Glutamatergic neuron (in vitro differentiated cells): ENCODE data around the gene KIDINS220. TPM values are rescaled to one million over a fixed set of nuclear protein-coding genes. Genes with fewer than 3 reads are reported as not detected.

Experiments
- DNase-seq: peaks from one replicate; pipeline ENCODE4 v3.0.0; 2022
- H3K27ac Mint-ChIP-seq: one replicate; pipeline ENCODE4 v1.8.0; 2020; ENCODE audit warnings: mild to moderate bottlenecking, mixed read lengths, inconsistent platforms; ENCODE audit not compliant: unreplicated experiment
- H3K27me3 Mint-ChIP-seq: one replicate; pipeline ENCODE4 v1.8.0; 2020; ENCODE audit warnings: mild to moderate bottlenecking, moderate library complexity, mixed read lengths, inconsistent platforms; ENCODE audit not compliant: unreplicated experiment
- H3K36me3 Mint-ChIP-seq: one replicate; pipeline ENCODE4 v1.8.0; 2020; ENCODE audit warnings: mild to moderate bottlenecking, mixed read lengths, inconsistent platforms; ENCODE audit not compliant: unreplicated experiment
- H3K4me1 Mint-ChIP-seq: one replicate; pipeline ENCODE4 v1.8.0; 2020; ENCODE audit warnings: mild to moderate bottlenecking, low read depth, mixed read lengths, inconsistent platforms; ENCODE audit not compliant: unreplicated experiment
- H3K4me3 Mint-ChIP-seq: one replicate; pipeline ENCODE4 v1.8.0; 2020; ENCODE audit warnings: mild to moderate bottlenecking, mixed read lengths, inconsistent platforms; ENCODE audit not compliant: unreplicated experiment
- H3K9me3 Mint-ChIP-seq: one replicate; pipeline ENCODE4 v1.8.0; 2020; ENCODE audit warnings: mild to moderate bottlenecking, moderate library complexity, mixed read lengths, inconsistent platforms; ENCODE audit not compliant: unreplicated experiment
- CTCF ChIP-seq: fragments of 200-600 bp; sonication (generic); IDR thresholded peaks from one replicate; pipeline ENCODE4 v1.5.0; 2021; ENCODE audit not compliant: partially characterized antibody, unreplicated experiment
- total RNA-seq: library from RNA; stranded (reverse); fragmentation: NEBNext Ultra II Directional; extraction: Animal tissue kit (Norgen Biotek cat#: 25700); gene quantifications from one replicate; pipeline ENCODE4 v1.2.1, GENCODE V29; 2021; ENCODE audit not compliant: unreplicated experiment

KIDINS220 gene
- total RNA-seq, 1 donor from 2014 or later = 188 TPM

DNA sequence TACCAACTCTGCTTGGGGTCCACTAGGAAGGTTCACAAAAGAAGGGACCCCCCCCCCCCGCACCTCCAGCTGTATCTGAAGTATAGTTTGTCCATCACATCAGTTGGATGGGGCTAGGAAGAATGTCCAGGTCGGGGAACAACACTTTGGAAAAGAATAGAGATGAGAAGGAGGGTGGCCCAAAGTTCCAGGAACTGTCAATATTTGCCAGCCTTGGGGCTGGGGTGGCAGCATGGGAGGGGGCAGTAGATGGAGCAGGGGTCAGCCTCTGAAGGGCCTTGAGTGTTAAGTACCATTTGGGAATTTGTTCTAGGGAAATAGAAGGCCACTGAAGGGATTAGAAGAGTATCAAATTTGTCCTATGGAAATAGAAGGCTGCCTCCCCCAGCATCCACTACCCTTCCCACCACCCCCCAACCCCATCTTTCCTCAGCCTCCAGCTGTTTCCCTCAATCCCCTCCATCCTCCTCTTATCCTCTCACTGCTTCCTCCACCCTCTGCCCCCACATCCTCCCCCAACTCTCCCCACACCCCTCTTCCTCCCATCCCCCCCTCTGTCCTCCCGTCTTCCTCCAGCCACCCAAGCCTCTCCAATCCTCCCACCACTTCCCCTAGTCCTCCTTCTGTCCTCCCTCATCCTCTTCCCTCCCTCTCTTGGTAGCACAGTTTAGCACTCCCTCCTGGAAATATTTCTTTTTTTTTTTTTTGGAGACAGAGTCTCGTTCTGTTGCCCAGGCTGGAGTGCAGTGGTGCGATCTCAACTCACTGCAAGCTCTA lies 2.0 kb upstream of the KIDINS220 start:
- Mint-ChIP-seq H3K27me3 (no peaks in the 10 kb centered on the region), H3K9me3 (peaks cover 5% of the 10 kb centered on the region), H3K4me1 (peaks cover 8% of the 10 kb centered on the region), H3K4me3 (no peak overlapping the region), H3K27ac (no peak overlapping the region), H3K36me3 (peaks cover 10% of the 10 kb centered on the region)
- no peak for DNase-seq
- TF ChIP-seq CTCF = no peak

DNA sequence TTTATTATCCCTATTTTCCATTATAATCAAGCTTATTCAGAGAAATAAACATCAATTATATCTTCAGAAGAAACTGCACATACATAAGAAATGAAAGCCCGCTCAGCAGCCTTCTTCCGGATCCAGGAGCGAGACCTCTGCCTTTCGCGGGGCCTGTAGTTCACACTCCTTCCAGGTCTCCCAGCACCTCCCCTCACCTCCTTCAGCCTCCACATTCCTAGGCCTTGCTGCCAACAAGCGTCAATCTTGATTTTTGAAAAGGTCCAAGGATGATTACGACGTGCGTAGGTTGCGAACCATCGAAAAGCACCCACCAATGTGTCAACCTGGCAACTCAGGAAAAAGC lies 355 bp upstream of the KIDINS220 start:
- peaks cover 17% of the 10 kb centered on the region for H3K4me1 Mint-ChIP-seq
- H3K27ac Mint-ChIP-seq = peak overlapping the region; percentile 55
- H3K9me3 Mint-ChIP-seq = peaks cover 5% of the 10 kb centered on the region
- no peak for TF ChIP-seq CTCF
- H3K36me3 Mint-ChIP-seq = peaks cover 10% of the 10 kb centered on the region
- H3K27me3 Mint-ChIP-seq = peaks cover 2% of the 10 kb centered on the region
- peak overlapping the region; percentile 98 for H3K4me3 Mint-ChIP-seq
- DNase-seq = no peak

DNA sequence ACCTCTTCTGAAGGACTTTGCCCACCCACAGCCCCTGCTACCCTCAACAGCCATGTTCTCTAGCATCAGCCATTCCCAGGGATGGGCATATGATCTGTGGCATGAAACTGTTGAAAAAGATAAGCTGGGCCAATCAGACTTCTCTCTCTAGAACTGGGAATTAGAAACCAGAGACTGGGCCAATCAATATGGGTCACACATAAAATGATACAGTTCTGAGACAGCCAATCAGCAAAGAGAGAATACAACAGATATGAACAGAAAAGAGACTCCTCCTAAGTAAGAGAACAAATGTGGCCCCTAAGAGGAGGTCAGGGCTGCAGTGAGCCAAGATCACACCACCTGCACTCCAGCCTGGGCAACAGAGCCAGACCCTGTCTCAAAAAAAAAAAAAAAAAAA lies 2.1 kb downstream of the KIDINS220 start:
- Mint-ChIP-seq H3K27ac (no peak overlapping the region), H3K4me1 (peaks cover 17% of the 10 kb centered on the region), H3K9me3 (peaks cover 5% of the 10 kb centered on the region), H3K4me3 (peak overlapping the region; percentile 92), H3K36me3 (peaks cover 10% of the 10 kb centered on the region), H3K27me3 (peaks cover 2% of the 10 kb centered on the region)
- no peak for DNase-seq
- no peak for TF ChIP-seq CTCF

- H3K4me3 Mint-ChIP-seq = peak overlapping the region; percentile 13
- no peak overlapping the region for H3K27ac Mint-ChIP-seq
- H3K36me3 Mint-ChIP-seq = peaks cover 6% of the 10 kb centered on the region
- no peak for DNase-seq
- H3K27me3 Mint-ChIP-seq = peaks cover 2% of the 10 kb centered on the region
- H3K4me1 Mint-ChIP-seq = peaks cover 17% of the 10 kb centered on the region
- TF ChIP-seq CTCF = no peak
- H3K9me3 Mint-ChIP-seq = peaks cover 5% of the 10 kb centered on the region
These were observed 3.6 kb downstream of the KIDINS220 start for GRCh38 chr2:8833853-8834252.

GRCh38 chr2:8831516-8831915 lies 5.9 kb downstream of the KIDINS220 start:
- no peak overlapping the region for H3K4me3 Mint-ChIP-seq
- H3K9me3 Mint-ChIP-seq = peaks cover 2% of the 10 kb centered on the region
- H3K27me3 Mint-ChIP-seq = peaks cover 2% of the 10 kb centered on the region

More at GRCh38 chr2:8831516-8831915, 5.9 kb downstream of the KIDINS220 start:
- Mint-ChIP-seq H3K36me3 (no peaks in the 10 kb centered on the region), H3K27ac (no peak overlapping the region), H3K4me1 (peaks cover 17% of the 10 kb centered on the region)
- DNase-seq = no peak
- TF ChIP-seq CTCF = no peak
